GM19324 (cell line): ENCODE measurements around the gene PCSK6.
"Not testable (repeated sequence)": the region's sequence is repeated elsewhere in the genome, so short reads cannot be mapped to it uniquely, and the experiment has no call there.

ENCODE experiments used
- ATAC-seq: cut with Tn5 transposase; IDR thresholded peaks from one replicate; pipeline ENCODE4 v1.9.1; 2021; ENCODE audit warnings: mild to moderate bottlenecking, moderate library complexity; ENCODE audit not compliant: unreplicated experiment, low FRiP score

Gene PCSK6

GRCh38 chr15:101347454-101347853, 142.1 kb downstream of the PCSK6 start:
- ATAC-seq, result no peak

GRCh38 chr15:101346928-101347327, 142.6 kb downstream of the PCSK6 start:
- no peak for ATAC-seq

GRCh38 chr15:101342056-101342455, 147.5 kb downstream of the PCSK6 start:
- ATAC-seq, result no peak

GRCh38 chr15:101338502-101339057, 150.9 kb downstream of the PCSK6 start:
- no peak for ATAC-seq

- ATAC-seq, result no peak
Measured at GRCh38 chr15:101337976-101338375, 151.5 kb downstream of the PCSK6 start.

GRCh38 chr15:101333907-101334789, 155.4 kb downstream of the PCSK6 start:
- not testable (repeated sequence) for ATAC-seq

GRCh38 chr15:101332061-101332467, 157.4 kb downstream of the PCSK6 start:
- ATAC-seq, result no peak

- no peak for ATAC-seq
Measured at GRCh38 chr15:101329867-101330380, 159.6 kb downstream of the PCSK6 start.

GRCh38 chr15:101329309-101329863, 160.1 kb downstream of the PCSK6 start:
- ATAC-seq, result no peak

GRCh38 chr15:101328001-101328400, 161.5 kb downstream of the PCSK6 start:
- ATAC-seq, result no peak

GRCh38 chr15:101327147-101327740, 162.3 kb downstream of the PCSK6 start:
- ATAC-seq, result no peak

- ATAC-seq, result no peak
Measured at GRCh38 chr15:101326462-101327146, 162.9 kb downstream of the PCSK6 start.

GRCh38 chr15:101326026-101326315, 163.5 kb downstream of the PCSK6 start:
- no peak for ATAC-seq

- no peak for ATAC-seq
Measured at GRCh38 chr15:101325263-101326025, 164.1 kb downstream of the PCSK6 start.

- ATAC-seq, result no peak
Measured at GRCh38 chr15:101324524-101325177, 164.9 kb downstream of the PCSK6 start.

- ATAC-seq, result no peak
Measured at GRCh38 chr15:101323793-101324523, 165.5 kb downstream of the PCSK6 start.

- ATAC-seq, result no peak
Measured at GRCh38 chr15:101322854-101323477, 166.5 kb downstream of the PCSK6 start.

GRCh38 chr15:101322016-101322695, 167.4 kb downstream of the PCSK6 start:
- no peak for ATAC-seq
